Ishikawa (cell line): Measurements from ENCODE around the gene SUFU.

Experiments
- CEBPB ChIP-seq: IDR thresholded peaks from 2 replicates; pipeline ENCODE4 v1.6.1; 2012
- CREB1 ChIP-seq: IDR thresholded peaks from 2 replicates; pipeline ENCODE4 v1.6.1; 2012; ENCODE audit warnings: low read depth
- EGR1 ChIP-seq: IDR thresholded peaks from 2 replicates; pipeline ENCODE4 v1.6.1; 2012
- EP300 ChIP-seq: IDR thresholded peaks from 2 replicates; pipeline ENCODE4 v1.6.1; 2012; ENCODE audit warnings: borderline replicate concordance
- FOXM1 ChIP-seq: IDR thresholded peaks from 2 replicates; pipeline ENCODE4 v1.6.1; 2012; ENCODE audit warnings: low read depth, borderline replicate concordance
- NFIC ChIP-seq: IDR thresholded peaks from 2 replicates; pipeline ENCODE4 v1.6.1; 2012
- RAD21 ChIP-seq: IDR thresholded peaks from 2 replicates; pipeline ENCODE4 v1.6.1; 2012; ENCODE audit warnings: low read depth
- TAF1 ChIP-seq: IDR thresholded peaks from 2 replicates; pipeline ENCODE4 v1.6.1; 2012; ENCODE audit warnings: low read depth, mild to moderate bottlenecking
- TCF12 ChIP-seq: IDR thresholded peaks from 2 replicates; pipeline ENCODE4 v1.6.1; 2012; ENCODE audit warnings: low read depth
- TEAD4 ChIP-seq: IDR thresholded peaks from 2 replicates; pipeline ENCODE4 v1.6.1; 2012
- YY1 ChIP-seq: IDR thresholded peaks from 2 replicates; pipeline ENCODE4 v1.6.1; 2012; ENCODE audit warnings: low read depth
- ZBTB7A ChIP-seq: IDR thresholded peaks from 2 replicates; pipeline ENCODE4 v1.6.1; 2012; ENCODE audit warnings: low read depth
- TF ChIP-seq, protein P1 (sequence below): IDR thresholded peaks from 2 replicates; pipeline ENCODE4 v1.6.1; 2012
- TF ChIP-seq, protein P2 (sequence below): IDR thresholded peaks from 2 replicates; pipeline ENCODE4 v1.6.1; 2012
- TF ChIP-seq, protein P3 (sequence below): IDR thresholded peaks from 2 replicates; pipeline ENCODE4 v1.6.1; 2012; ENCODE audit warnings: low read depth, mild to moderate bottlenecking

Gene SUFU

GRCh38 chr10:102620138-102620590 is 116.4 kb downstream of the SUFU start:
- TF ChIP-seq CEBPB (no peak), ZBTB7A (no peak), FOXM1 (no peak), TCF12 (no peak), YY1 (no peak), TAF1 (no peak), NFIC (no peak), RAD21 (no peak), CREB1 (no peak), TEAD4 (no peak), EP300 (no peak), EGR1 (no peak)
- TF ChIP-seq, protein P1, sequence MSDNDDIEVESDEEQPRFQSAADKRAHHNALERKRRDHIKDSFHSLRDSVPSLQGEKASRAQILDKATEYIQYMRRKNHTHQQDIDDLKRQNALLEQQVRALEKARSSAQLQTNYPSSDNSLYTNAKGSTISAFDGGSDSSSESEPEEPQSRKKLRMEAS = no peak
- TF ChIP-seq, protein P2, sequence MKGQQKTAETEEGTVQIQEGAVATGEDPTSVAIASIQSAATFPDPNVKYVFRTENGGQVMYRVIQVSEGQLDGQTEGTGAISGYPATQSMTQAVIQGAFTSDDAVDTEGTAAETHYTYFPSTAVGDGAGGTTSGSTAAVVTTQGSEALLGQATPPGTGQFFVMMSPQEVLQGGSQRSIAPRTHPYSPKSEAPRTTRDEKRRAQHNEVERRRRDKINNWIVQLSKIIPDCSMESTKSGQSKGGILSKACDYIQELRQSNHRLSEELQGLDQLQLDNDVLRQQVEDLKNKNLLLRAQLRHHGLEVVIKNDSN = no peak
- TF ChIP-seq, protein P3, sequence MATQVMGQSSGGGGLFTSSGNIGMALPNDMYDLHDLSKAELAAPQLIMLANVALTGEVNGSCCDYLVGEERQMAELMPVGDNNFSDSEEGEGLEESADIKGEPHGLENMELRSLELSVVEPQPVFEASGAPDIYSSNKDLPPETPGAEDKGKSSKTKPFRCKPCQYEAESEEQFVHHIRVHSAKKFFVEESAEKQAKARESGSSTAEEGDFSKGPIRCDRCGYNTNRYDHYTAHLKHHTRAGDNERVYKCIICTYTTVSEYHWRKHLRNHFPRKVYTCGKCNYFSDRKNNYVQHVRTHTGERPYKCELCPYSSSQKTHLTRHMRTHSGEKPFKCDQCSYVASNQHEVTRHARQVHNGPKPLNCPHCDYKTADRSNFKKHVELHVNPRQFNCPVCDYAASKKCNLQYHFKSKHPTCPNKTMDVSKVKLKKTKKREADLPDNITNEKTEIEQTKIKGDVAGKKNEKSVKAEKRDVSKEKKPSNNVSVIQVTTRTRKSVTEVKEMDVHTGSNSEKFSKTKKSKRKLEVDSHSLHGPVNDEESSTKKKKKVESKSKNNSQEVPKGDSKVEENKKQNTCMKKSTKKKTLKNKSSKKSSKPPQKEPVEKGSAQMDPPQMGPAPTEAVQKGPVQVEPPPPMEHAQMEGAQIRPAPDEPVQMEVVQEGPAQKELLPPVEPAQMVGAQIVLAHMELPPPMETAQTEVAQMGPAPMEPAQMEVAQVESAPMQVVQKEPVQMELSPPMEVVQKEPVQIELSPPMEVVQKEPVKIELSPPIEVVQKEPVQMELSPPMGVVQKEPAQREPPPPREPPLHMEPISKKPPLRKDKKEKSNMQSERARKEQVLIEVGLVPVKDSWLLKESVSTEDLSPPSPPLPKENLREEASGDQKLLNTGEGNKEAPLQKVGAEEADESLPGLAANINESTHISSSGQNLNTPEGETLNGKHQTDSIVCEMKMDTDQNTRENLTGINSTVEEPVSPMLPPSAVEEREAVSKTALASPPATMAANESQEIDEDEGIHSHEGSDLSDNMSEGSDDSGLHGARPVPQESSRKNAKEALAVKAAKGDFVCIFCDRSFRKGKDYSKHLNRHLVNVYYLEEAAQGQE = no peak

DNA sequence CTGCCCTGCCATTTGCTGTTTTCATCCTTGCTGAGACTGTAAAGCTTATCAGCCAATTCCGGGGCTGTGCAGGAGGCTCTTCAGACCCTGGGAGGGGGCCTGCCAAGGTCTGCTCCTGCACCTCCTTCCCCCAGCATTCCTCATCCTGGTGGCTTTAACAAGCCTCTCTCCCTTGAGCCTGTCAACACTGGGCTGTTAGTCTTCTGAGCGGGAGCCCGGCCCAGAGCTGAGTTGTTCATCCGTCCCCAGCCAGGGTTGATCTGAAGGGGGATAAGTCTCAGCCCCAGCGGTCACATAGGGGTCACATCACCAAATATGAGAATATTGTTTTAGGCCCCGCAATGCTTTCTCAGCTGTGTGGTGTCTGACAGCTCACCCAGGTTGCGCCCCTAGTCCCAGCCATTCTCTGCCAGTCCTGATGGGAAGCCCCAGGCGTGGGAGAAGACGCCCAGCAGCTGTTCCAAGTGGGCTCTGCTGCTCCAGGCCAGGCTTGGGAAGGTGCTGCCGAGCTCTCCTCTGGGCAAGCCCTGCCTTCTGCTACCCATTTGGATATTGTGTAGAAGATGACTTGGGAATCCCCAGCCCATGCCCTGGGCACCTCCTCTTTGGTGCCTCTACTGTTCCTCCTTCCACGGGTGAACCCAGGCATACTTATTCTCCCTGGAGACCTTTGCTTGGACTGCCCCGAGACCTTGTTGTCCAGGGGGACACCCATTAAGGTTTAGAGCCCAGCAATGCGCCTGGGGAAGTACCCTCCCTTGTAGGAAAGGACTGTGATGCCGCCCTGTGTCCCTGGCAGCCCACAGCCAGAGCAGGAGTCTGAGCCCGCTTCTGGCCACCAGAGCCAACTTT is 117.0 kb downstream of the SUFU start:
- no peak for TF ChIP-seq TAF1
- TF ChIP-seq TEAD4 = no peak
- no peak for TF ChIP-seq CEBPB

DNA sequence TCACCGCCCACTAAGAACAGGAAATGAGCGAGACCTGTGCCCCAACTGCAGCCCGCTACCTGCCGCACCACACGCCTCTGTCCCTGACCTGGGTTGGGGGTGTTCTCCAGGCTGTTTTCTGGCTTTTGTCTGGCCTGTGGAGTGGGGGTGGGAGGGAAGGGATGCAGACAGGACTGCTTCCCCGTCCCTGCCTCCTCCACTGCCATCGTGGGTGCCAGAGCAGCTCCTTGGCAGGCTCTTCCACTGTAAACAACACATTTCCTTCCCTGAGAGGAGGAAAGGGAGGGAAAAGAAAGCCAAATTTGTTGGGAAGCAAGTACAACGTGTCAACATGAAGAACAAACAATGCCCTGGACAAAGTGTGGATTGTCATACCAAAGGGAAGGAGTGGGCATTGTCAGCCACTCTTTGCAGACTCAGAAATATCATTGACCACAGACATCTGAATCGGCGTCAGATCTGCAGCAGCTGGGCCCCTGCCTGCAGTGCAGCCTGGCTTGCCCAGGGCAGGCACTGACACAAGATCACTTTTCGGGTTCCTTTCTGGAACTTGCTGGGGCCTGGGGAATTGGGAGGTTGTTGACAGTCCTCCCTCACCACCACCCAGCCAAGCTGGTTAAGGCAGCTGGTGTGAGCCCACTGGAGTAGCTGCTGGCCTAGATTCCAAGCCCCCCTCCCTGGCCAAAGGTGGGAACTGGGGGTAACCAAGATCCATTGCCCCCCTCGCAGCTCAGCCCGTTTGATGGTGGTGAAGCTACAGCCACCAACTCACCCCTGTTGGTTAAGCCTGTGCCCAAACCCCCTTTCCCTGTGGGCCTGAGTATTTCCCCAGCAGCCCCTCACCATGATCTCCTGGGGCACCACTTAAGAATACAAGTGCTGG is 117.9 kb downstream of the SUFU start:
- TF ChIP-seq TAF1 = no peak
- TF ChIP-seq CREB1 = no peak
- TF ChIP-seq ZBTB7A = 0 out of 2 replicates have a peak, but pooled peaks have one; percentile 29
- TF ChIP-seq EGR1 = no peak

GRCh38 chr10:102624094-102624493 is 120.3 kb downstream of the SUFU start:
- TF ChIP-seq TAF1 (no peak), CEBPB (no peak), TCF12 (no peak), TEAD4 (no peak), CREB1 (no peak), YY1 (no peak), NFIC (no peak), ZBTB7A (no peak), FOXM1 (no peak), EP300 (no peak)
- TF ChIP-seq, protein P2 = no peak

GRCh38 chr10:102624751-102625645 is 121.2 kb downstream of the SUFU start:
- TF ChIP-seq, protein P3 = no peak
- TF ChIP-seq TAF1 (no peak), EGR1 (no peak), FOXM1 (no peak), NFIC (no peak), CREB1 (no peak)
- TF ChIP-seq, protein P1 = no peak
